Ishikawa (cell line): ENCODE measurements around the gene PGP.

Source experiments
- CEBPB ChIP-seq: IDR thresholded peaks from 2 replicates; pipeline ENCODE4 v1.6.1; 2012
- CREB1 ChIP-seq: IDR thresholded peaks from 2 replicates; pipeline ENCODE4 v1.6.1; 2012; ENCODE audit warnings: low read depth
- EGR1 ChIP-seq: IDR thresholded peaks from 2 replicates; pipeline ENCODE4 v1.6.1; 2012
- EP300 ChIP-seq: IDR thresholded peaks from 2 replicates; pipeline ENCODE4 v1.6.1; 2012; ENCODE audit warnings: borderline replicate concordance
- FOXM1 ChIP-seq: IDR thresholded peaks from 2 replicates; pipeline ENCODE4 v1.6.1; 2012; ENCODE audit warnings: low read depth, borderline replicate concordance
- NFIC ChIP-seq: IDR thresholded peaks from 2 replicates; pipeline ENCODE4 v1.6.1; 2012
- RAD21 ChIP-seq: IDR thresholded peaks from 2 replicates; pipeline ENCODE4 v1.6.1; 2012; ENCODE audit warnings: low read depth
- TAF1 ChIP-seq: IDR thresholded peaks from 2 replicates; pipeline ENCODE4 v1.6.1; 2012; ENCODE audit warnings: low read depth, mild to moderate bottlenecking
- TCF12 ChIP-seq: IDR thresholded peaks from 2 replicates; pipeline ENCODE4 v1.6.1; 2012; ENCODE audit warnings: low read depth
- TEAD4 ChIP-seq: IDR thresholded peaks from 2 replicates; pipeline ENCODE4 v1.6.1; 2012
- YY1 ChIP-seq: IDR thresholded peaks from 2 replicates; pipeline ENCODE4 v1.6.1; 2012; ENCODE audit warnings: low read depth
- ZBTB7A ChIP-seq: IDR thresholded peaks from 2 replicates; pipeline ENCODE4 v1.6.1; 2012; ENCODE audit warnings: low read depth
- TF ChIP-seq, protein P1 (sequence below): IDR thresholded peaks from 2 replicates; pipeline ENCODE4 v1.6.1; 2012; ENCODE audit warnings: low read depth, mild to moderate bottlenecking
- TF ChIP-seq, protein P2 (sequence below): IDR thresholded peaks from 2 replicates; pipeline ENCODE4 v1.6.1; 2012
- TF ChIP-seq, protein P3 (sequence below): IDR thresholded peaks from 2 replicates; pipeline ENCODE4 v1.6.1; 2012

Gene PGP

DNA sequence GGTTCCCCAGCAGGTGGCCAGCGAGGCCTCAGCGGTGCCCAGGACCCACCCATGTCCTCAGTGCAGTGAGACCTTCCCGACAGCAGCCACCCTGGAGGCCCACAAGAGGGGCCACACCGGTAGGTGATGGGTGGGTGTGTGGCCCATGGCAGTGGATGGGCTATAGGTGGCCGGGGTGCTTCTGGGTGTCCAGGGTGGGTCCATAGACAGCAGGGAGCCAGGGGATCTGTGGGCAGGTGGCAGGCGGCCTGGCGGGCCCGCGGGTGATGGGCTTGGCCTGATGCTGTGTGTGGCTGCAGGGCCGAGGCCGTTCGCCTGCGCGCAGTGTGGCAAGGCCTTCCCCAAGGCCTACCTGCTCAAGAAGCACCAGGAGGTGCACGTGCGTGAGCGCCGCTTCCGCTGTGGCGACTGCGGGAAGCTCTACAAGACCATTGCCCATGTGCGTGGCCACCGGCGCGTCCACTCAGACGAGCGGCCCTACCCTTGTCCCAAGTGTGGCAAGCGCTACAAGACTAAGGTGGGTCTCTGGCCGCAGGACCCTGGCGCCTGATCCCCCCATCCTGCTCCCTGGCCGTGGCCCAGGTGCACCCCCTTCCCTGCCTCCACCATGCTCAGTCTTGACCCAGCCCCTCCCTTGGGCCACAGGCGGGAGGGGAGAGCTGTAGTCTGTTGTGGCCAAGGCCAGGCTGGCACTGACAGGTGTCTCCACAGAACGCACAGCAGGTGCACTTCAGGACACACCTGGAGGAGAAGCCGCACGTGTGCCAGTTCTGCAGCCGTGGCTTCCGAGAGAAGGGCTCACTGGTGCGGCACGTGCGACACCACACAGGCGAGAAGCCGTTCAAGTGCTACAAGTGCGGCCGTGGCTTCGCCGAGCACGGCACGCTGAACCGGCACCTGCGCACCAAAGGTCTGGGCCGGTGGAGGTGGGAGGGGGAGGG, 19.5 kb upstream of the PGP start:
- no peak for TF ChIP-seq NFIC
- TF ChIP-seq, protein P1, sequence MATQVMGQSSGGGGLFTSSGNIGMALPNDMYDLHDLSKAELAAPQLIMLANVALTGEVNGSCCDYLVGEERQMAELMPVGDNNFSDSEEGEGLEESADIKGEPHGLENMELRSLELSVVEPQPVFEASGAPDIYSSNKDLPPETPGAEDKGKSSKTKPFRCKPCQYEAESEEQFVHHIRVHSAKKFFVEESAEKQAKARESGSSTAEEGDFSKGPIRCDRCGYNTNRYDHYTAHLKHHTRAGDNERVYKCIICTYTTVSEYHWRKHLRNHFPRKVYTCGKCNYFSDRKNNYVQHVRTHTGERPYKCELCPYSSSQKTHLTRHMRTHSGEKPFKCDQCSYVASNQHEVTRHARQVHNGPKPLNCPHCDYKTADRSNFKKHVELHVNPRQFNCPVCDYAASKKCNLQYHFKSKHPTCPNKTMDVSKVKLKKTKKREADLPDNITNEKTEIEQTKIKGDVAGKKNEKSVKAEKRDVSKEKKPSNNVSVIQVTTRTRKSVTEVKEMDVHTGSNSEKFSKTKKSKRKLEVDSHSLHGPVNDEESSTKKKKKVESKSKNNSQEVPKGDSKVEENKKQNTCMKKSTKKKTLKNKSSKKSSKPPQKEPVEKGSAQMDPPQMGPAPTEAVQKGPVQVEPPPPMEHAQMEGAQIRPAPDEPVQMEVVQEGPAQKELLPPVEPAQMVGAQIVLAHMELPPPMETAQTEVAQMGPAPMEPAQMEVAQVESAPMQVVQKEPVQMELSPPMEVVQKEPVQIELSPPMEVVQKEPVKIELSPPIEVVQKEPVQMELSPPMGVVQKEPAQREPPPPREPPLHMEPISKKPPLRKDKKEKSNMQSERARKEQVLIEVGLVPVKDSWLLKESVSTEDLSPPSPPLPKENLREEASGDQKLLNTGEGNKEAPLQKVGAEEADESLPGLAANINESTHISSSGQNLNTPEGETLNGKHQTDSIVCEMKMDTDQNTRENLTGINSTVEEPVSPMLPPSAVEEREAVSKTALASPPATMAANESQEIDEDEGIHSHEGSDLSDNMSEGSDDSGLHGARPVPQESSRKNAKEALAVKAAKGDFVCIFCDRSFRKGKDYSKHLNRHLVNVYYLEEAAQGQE, result no peak
- no peak for TF ChIP-seq ZBTB7A
- TF ChIP-seq RAD21, result no peak

DNA sequence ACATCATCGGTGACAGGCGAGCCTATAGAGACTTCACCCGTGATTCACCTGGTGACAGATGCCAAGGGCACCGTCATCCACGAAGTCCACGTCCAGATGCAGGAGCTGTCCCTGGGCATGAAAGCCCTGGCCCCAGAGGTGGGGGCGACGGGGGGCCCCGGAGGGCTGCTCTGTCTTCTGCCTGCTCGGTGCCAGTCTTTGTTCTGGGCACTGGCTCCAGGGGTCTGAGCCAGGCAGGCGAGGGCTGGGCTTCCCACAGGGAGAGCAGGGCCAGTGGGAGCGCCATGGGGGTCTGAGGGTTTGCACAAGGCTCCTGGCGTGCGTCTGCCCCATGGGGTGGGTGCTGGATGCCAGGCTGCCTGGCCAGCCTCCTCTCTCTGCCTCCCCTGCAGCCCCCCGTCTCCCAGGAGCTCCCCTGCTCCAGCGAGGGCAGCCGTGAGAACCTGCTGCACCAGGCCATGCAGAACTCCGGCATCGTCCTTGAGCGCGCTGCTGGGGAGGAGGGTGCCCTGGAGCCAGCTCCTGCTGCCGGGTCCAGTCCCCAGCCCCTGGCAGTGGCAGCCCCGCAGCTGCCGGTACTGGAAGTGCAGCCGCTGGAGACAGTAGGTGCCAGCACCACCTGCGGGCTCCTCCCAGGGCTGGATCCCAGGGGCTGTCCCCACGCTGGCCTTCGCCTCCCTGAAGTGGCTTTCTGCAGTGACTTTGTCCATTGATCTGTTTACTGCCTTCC, 18.6 kb upstream of the PGP start:
- TF ChIP-seq EGR1, result no peak
- no peak for TF ChIP-seq TCF12
- TF ChIP-seq, protein P1, result no peak
- TF ChIP-seq CREB1, result no peak
- no peak for TF ChIP-seq TAF1
- no peak for TF ChIP-seq YY1
- no peak for TF ChIP-seq FOXM1
- no peak for TF ChIP-seq TEAD4

DNA sequence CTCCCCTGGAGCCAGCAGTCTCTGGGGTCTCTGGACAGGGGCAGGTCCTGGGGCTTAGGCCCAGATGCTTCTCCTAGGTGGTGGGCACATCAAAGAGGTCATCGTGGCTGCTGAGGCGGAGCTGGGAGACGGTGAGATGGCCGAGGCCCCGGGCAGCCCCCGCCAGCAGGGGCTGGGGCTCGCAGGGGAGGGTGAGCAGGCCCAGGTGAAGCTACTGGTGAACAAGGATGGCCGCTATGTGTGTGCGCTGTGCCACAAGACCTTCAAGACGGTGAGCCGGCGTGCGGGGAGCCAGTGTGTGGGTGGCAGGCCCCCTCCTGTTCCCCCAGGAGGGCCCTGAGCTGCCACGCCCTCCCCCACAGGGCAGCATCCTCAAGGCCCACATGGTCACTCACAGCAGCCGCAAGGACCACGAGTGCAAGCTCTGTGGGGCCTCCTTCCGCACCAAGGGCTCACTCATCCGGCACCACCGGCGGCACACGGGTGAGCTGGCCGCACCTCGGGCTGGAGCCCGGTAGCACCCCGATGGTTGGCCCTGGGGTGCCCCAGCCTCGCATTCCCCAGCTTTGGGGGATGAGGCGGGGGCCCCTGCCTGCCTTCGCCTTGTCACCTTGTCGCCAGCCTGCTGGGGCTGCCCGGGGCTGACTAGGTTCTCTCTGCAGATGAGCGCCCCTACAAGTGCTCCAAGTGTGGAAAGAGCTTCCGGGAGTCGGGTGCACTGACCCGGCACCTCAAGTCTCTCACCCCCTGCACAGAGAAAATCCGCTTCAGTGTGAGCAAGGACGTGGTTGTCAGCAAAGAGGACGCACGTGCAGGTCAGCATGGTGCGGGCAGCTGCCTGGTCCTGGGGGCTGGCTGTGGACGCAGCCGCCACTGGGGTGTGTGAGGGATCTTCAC, 17.7 kb upstream of the PGP start:
- TF ChIP-seq, protein P1, result no peak
- TF ChIP-seq RAD21, result no peak
- TF ChIP-seq, protein P2, sequence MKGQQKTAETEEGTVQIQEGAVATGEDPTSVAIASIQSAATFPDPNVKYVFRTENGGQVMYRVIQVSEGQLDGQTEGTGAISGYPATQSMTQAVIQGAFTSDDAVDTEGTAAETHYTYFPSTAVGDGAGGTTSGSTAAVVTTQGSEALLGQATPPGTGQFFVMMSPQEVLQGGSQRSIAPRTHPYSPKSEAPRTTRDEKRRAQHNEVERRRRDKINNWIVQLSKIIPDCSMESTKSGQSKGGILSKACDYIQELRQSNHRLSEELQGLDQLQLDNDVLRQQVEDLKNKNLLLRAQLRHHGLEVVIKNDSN, result no peak
- TF ChIP-seq TCF12, result no peak
- TF ChIP-seq, protein P3, sequence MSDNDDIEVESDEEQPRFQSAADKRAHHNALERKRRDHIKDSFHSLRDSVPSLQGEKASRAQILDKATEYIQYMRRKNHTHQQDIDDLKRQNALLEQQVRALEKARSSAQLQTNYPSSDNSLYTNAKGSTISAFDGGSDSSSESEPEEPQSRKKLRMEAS, result no peak
- no peak for TF ChIP-seq YY1
- TF ChIP-seq ZBTB7A, result no peak
- no peak for TF ChIP-seq CREB1
- no peak for TF ChIP-seq EGR1
- TF ChIP-seq EP300, result no peak
- no peak for TF ChIP-seq FOXM1
- no peak for TF ChIP-seq NFIC
- TF ChIP-seq CEBPB, result no peak
- no peak for TF ChIP-seq TEAD4
- no peak for TF ChIP-seq TAF1

DNA sequence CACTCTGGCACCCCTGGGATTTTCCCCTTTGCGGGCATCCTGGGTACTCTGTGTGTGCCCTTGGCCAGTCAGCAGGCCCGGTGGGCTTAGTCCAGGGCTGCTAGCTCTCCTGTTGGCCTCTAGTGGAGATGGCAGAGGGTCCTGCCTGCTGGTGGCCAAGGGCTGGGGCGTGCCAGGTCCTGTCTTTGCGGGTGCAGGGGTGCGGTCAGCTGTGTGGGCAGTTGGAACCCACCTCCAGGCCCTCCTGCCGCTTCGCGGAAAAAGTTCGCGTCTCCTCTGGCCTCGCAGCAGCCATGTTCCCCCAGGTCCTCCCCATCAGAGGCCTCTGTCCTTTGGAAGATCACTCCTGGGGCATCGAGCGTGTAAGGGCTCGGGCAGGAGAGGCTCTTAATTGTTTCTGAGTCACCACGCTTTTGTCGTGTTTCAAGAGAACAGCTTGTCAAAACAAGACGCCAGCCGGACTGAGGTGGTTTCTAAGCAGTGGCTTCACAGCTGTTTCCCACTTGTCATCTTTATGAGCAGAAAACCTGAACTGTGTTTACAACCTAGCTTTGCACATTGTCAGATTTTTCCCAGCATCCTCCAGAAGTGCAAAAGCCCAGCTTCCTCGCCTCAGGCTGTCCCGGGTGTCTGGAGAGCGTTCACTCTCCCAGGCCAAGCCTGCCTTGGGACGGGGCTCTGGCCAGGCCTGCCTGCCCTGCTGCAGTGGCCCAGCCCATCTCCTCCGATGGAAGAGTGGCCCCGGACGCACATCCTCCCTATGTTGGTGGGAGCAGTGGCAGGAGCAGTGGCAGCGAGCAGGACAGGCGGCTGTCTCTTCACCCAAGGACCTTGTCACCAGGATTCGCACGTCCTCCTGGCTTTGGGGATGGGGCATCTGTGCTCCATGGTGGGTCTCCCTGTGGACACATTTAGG, 16.6 kb upstream of the PGP start:
- TF ChIP-seq YY1 (no peak), ZBTB7A (no peak), EGR1 (no peak), TCF12 (no peak), NFIC (no peak), EP300 (no peak), CREB1 (no peak), FOXM1 (no peak), RAD21 (no peak), TAF1 (no peak), TEAD4 (no peak), CEBPB (no peak)
- TF ChIP-seq, protein P3, result no peak
- TF ChIP-seq, protein P2, result no peak
- TF ChIP-seq, protein P1, result no peak
